RWPE1 (cell line): ENCODE measurements around the gene FNDC11.

Experiments used
- CTCF ChIA-PET: fragments of 350-600 bp; sonication (Branson Sonifier 250); formaldehyde crosslinking; extraction: SDS; loops from one replicate; lab custom pipeline; 2021; lab: Yijun Ruan, JAX
- POLR2A ChIA-PET: fragments of 400-600 bp; formaldehyde crosslinking; extraction: SDS; loops from one replicate; lab custom pipeline; 2020; ENCODE audit warnings: antibody characterized with exemption; ENCODE audit not compliant: low non-redundant PET; lab: Yijun Ruan, JAX
- DNase-seq: peaks from one replicate; pipeline ENCODE4 v3.0.0; 2012; ENCODE audit warnings: low spot score
- H3K27ac ChIP-seq: fragments of 450-650 bp; 2 replicates; pipeline ENCODE4 v1.5.1; 2017
- TF ChIP-seq, protein P1 (sequence below): fragments of 450-650 bp; conservative IDR thresholded peaks from 2 replicates; pipeline ENCODE4 v1.5.1; 2017; ENCODE audit warnings: low read depth, mild to moderate bottlenecking

The FNDC11 gene

DNA sequence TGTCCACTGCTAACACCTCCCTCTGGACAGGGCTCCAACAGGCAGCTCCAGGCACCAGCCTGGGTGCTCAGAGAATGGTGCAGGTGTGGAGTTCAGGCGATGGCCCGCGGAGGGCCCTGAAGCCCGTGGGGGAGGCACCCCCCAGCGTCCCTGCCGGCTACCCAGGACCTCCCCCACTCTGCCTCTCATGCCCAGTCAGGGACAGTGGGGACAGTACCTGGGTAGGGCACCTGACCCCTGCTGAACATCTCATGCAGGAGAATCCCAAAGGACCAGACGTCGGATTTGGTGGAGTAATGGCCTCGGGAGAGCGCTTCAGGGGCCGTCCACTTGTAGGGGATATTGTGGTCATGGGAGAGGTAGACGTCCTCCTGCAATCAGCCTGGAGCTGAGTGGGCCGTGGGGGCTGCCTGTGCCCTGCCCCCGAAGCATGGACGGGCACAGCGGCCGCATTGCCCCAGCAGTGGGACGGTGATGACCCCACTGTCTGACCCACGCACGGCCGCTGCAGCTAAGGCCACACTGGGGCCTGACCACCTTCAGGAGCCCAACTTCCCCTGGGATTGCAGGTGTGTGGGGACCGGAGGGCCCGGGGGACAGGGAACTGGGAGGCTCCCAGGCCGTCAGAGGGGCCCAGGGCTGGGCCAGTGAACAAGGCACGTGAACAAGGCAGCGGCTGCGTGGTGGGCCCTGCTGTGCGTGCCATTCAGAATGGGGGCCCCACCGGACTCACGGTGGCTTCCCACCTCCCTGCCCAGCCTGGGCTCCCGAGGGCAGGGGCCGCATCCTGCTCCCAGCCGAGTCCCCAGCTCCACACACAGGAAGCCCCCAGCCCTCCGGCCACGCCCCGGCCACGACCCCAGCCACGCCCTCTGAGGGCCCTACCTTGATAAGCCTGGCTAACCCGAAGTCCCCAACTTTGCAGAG is 23.8 kb upstream of the FNDC11 start:
- POLR2A ChIA-PET, result interaction anchor here (0.6 to 0.7 kb wide), 3 partner anchors 9 to 132 kb away, joined by 3 read pairs; no protein-coding TSS in a partner anchor
- peak overlapping the region; percentile 15 for H3K27ac ChIP-seq
- TF ChIP-seq, protein P1, sequence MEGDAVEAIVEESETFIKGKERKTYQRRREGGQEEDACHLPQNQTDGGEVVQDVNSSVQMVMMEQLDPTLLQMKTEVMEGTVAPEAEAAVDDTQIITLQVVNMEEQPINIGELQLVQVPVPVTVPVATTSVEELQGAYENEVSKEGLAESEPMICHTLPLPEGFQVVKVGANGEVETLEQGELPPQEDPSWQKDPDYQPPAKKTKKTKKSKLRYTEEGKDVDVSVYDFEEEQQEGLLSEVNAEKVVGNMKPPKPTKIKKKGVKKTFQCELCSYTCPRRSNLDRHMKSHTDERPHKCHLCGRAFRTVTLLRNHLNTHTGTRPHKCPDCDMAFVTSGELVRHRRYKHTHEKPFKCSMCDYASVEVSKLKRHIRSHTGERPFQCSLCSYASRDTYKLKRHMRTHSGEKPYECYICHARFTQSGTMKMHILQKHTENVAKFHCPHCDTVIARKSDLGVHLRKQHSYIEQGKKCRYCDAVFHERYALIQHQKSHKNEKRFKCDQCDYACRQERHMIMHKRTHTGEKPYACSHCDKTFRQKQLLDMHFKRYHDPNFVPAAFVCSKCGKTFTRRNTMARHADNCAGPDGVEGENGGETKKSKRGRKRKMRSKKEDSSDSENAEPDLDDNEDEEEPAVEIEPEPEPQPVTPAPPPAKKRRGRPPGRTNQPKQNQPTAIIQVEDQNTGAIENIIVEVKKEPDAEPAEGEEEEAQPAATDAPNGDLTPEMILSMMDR, result no peak
- CTCF ChIA-PET, result interaction anchor here (0.7 to 1.5 kb wide), 2 partner anchors 9 to 34 kb away, joined by 3 to 6 read pairs; no protein-coding TSS in a partner anchor
- DNase-seq, result no peak

GRCh38 chr20:63530788-63531160 is 23.2 kb upstream of the FNDC11 start:
- CTCF ChIA-PET, result interaction anchor here (0.9 kb wide), 1 partner anchor 10 kb away, joined by 3 read pairs; the partner anchor contains the start of gene PPDPF
- DNase-seq, result no peak
- POLR2A ChIA-PET, result interaction anchor here (0.7 to 0.9 kb wide), 2 partner anchors 9 to 10 kb away, joined by 3 read pairs; no protein-coding TSS in a partner anchor
- peak overlapping the region; percentile 15 for H3K27ac ChIP-seq
- TF ChIP-seq, protein P1, result no peak

- DNase-seq, result no peak
- CTCF ChIA-PET, result interaction anchor here (0.6 to 0.9 kb wide), 2 partner anchors 11 to 13 kb away, joined by 3 to 4 read pairs; partner anchors contain the start of gene PPDPF
- POLR2A ChIA-PET, result interaction anchor here (0.9 kb wide), 1 partner anchor 11 kb away, joined by 3 read pairs; no protein-coding TSS in a partner anchor
- TF ChIP-seq, protein P1, result no peak
- H3K27ac ChIP-seq, result peak overlapping the region; percentile 98
Observed at GRCh38 chr20:63531686-63532448, 22.1 kb upstream of the FNDC11 start.

DNA sequence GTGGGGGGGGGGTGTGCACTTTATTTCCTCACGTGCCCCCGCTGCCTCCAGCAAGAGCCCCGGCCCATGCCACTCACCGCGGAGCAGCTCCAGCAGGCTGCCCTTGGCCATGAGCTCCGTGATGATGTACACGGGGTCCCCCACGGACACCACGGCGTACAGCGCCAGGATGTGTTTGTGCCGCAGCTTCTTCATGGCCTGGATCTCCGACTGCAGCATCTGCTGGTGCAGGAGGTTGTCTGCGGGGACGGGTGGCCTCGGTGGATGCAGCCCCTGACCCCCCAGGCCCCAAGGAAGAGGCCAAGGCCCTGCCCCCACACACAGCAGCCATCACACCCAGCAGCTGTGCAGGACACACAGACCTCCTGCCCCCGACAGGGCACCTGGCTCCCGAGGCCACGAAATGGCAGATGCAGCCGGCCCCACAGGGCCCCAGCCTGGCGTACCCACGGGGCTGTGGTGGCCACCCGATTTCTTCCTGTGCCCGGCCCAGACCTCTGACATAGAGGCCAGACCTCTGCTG is 21.4 kb upstream of the FNDC11 start:
- ChIA-PET POLR2A (interaction anchor here (0.6 kb wide), 1 partner anchor 104 kb away, joined by 3 read pairs; no protein-coding TSS in a partner anchor), CTCF (no interaction called here)
- TF ChIP-seq, protein P1, result no peak
- H3K27ac ChIP-seq, result peak overlapping the region; percentile 98
- DNase-seq, result no peak

- ChIA-PET CTCF (interaction anchor here (2.2 kb wide), 1 partner anchor 441 kb away, joined by 7 read pairs; no protein-coding TSS in a partner anchor), POLR2A (interaction anchor here (3.8 kb wide), 1 partner anchor 12 kb away, joined by 53 read pairs; the partner anchor contains the start of gene PPDPF)
- TF ChIP-seq, protein P1, result no peak
- H3K27ac ChIP-seq, result peak overlapping the region; percentile 98
- DNase-seq, result no peak
Observed at GRCh38 chr20:63533388-63533787, 20.6 kb upstream of the FNDC11 start.
